A673 (cell line): ENCODE measurements around the gene SMARCA4.

Experiments
- EZH2 ChIP-seq: fragments of 200-600 bp; sonication (generic); IDR thresholded peaks from 2 replicates; pipeline ENCODE4 v1.6.1; 2017; ENCODE audit warnings: borderline replicate concordance, low read depth, mild to moderate bottlenecking, mixed read lengths, antibody characterized with exemption, low read length; ENCODE audit not compliant: poor library complexity, severe bottlenecking
- TF ChIP-seq, protein P1 (sequence below): fragments of 300-800, 200-600 bp; sonication (generic); conservative IDR thresholded peaks from 2 replicates; pipeline ENCODE4 v1.5.1; 2017; ENCODE audit warnings: low read depth, mild to moderate bottlenecking, antibody characterized with exemption, low read length, moderate library complexity, mixed read lengths

DNA sequence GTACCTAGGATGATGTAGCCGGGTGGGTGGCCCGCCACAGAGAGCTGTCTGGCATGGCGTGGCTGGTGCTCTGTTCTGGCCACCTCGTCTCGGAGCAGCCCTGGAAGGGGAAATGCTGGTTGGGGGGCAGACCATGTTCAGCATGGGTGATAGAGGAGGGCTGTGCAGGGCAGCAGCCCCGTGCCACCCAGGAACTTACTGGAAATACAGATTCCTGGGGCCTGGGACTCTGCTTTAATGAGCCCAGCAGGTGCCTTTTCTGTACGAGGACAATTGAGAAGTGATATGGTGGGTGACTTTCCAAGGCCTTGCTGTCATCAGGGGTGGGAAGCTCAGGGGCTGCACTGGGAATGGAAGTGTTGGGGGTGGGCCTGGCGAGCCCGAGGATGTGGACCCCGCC is 24.7 kb downstream of the SMARCA4 start:
- TF ChIP-seq, protein P1, sequence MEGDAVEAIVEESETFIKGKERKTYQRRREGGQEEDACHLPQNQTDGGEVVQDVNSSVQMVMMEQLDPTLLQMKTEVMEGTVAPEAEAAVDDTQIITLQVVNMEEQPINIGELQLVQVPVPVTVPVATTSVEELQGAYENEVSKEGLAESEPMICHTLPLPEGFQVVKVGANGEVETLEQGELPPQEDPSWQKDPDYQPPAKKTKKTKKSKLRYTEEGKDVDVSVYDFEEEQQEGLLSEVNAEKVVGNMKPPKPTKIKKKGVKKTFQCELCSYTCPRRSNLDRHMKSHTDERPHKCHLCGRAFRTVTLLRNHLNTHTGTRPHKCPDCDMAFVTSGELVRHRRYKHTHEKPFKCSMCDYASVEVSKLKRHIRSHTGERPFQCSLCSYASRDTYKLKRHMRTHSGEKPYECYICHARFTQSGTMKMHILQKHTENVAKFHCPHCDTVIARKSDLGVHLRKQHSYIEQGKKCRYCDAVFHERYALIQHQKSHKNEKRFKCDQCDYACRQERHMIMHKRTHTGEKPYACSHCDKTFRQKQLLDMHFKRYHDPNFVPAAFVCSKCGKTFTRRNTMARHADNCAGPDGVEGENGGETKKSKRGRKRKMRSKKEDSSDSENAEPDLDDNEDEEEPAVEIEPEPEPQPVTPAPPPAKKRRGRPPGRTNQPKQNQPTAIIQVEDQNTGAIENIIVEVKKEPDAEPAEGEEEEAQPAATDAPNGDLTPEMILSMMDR, result no peak
- no peak for TF ChIP-seq EZH2
